AG04449 (cell line): Measurements from ENCODE around the gene ANG.
"Not testable (repeated sequence)": the region's sequence is repeated elsewhere in the genome, so short reads cannot be mapped to it uniquely, and the experiment has no call there.

ENCODE experiments used
- CTCF ChIA-PET: fragments of 350-600 bp; formaldehyde crosslinking; extraction: SDS; loops from one replicate; lab custom pipeline; 2021; ENCODE audit warnings: antibody characterized with exemption; lab: Yijun Ruan, JAX
- POLR2A ChIA-PET: fragments of 400-600, 350-600 bp; formaldehyde crosslinking; extraction: SDS; loops from one replicate; lab custom pipeline; 2020; ENCODE audit warnings: antibody characterized with exemption, inconsistent platforms; lab: Yijun Ruan, JAX
- DNase-seq: peaks from one replicate; pipeline ENCODE4 v3.0.0-alpha.2; 2010; ENCODE audit warnings: low read depth, low spot score
- H3K4me3 ChIP-seq: 2 replicates; pipeline ENCODE4 v1.5.1; 2011; ENCODE audit warnings: low read depth, mild to moderate bottlenecking, control low read depth, low read length
- TF ChIP-seq, protein P1 (sequence below): IDR thresholded peaks from one replicate; pipeline ENCODE4 v1.5.1; 2011; ENCODE audit warnings: mild to moderate bottlenecking, moderate library complexity, low read length, control low read depth, inconsistent platforms; ENCODE audit not compliant: insufficient read depth; ENCODE audit errors: missing control alignments

The ANG gene

DNA sequence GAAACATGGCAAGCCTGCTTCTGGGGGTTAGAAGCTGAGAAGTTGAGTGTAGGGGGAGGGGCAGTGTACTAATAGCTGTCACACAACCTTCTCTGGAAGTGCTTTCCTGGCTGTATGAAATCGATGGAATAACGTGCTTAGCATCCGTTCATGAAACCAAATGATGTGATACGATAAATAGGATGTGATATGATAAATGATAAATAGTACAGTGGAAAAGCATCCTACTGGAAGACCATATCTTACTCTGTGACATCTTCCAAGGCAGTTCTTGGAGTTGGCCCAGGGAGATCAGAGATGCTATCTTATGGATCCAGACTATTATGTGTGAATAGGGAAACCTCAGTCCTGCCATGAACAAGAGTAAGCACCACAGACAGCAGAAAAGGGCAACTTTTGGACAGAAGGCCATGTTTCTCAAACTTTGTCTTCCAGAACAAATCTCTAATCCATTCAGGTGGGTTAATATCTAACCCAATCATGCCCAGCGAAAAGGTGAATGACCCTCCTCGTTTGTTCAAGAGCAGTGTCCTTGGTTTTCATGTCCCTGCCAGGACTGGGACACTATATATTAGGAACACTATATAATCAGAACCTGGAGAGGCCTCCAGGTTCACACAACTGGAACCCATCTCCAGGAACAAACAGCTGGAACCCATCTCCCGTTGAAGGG, at the start of gene ANG:
Gene ANG, plus strand, starts transcription at position 598 of the 673 bp plus-strand sequence. CDS start 4,801 bp downstream, outside the sequence.
- POLR2A ChIA-PET, result no interaction called here
- DNase-seq, result no peak
- CTCF ChIA-PET, result interaction anchor here (0.8 to 7.9 kb wide), 6 partner anchors 75 to 361 kb away, joined by 3 to 62 read pairs (median 4); no protein-coding TSS in a partner anchor
- TF ChIP-seq, protein P1, sequence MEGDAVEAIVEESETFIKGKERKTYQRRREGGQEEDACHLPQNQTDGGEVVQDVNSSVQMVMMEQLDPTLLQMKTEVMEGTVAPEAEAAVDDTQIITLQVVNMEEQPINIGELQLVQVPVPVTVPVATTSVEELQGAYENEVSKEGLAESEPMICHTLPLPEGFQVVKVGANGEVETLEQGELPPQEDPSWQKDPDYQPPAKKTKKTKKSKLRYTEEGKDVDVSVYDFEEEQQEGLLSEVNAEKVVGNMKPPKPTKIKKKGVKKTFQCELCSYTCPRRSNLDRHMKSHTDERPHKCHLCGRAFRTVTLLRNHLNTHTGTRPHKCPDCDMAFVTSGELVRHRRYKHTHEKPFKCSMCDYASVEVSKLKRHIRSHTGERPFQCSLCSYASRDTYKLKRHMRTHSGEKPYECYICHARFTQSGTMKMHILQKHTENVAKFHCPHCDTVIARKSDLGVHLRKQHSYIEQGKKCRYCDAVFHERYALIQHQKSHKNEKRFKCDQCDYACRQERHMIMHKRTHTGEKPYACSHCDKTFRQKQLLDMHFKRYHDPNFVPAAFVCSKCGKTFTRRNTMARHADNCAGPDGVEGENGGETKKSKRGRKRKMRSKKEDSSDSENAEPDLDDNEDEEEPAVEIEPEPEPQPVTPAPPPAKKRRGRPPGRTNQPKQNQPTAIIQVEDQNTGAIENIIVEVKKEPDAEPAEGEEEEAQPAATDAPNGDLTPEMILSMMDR, result no peak
- H3K4me3 ChIP-seq, result no peak within 1 kb of the TSS

DNA sequence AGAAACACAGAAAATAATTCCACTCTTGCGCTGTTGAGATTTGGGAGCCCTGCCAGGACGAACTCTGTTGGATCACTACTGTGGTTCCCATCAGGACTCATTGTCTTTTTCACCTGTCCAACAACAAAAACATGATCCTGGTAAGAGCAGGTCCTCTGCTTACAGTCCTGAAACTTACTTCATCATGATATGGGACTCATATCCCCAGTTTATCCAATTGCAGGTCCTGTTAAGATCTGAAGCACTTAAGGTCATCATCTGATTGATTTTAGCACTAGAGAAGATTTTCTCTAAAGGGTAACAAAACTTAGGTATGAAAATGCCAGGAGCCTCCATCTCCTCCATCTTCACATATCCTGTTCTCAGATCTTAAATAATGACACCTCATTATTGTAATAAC, 47.0 kb upstream of the ANG start, which contains the start of gene OR6S1:
Gene OR6S1, minus strand, starts transcription at position 101 of the 400 bp plus-strand sequence. Its CDS starts 0 bp downstream, at position 101.
- H3K4me3 ChIP-seq, result no peak within 1 kb of the TSS
- CTCF ChIA-PET, result no interaction called here
- no peak for DNase-seq
- POLR2A ChIA-PET, result no interaction called here
- TF ChIP-seq, protein P1, result no peak

DNA sequence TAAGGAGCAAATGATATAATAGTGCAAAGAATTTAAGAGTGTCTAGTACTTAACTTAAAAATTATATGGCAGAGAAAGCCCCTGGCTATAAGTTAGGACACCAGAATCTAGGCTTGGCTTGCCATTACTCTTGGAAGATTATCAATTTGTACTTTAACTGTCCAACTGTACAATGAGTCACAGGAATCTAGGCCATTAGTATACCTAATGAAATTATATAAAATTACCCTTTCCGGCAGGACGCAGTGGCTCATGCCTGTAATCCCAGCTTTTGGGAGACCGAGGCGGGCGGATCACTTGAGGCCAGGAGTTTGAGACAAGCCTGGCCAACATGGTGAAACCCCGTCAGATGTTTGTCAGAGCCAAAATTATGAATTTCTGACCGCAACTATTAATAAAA, 46.4 kb upstream of the ANG start:
- no peak for DNase-seq
- POLR2A ChIA-PET, result no interaction called here

DNA sequence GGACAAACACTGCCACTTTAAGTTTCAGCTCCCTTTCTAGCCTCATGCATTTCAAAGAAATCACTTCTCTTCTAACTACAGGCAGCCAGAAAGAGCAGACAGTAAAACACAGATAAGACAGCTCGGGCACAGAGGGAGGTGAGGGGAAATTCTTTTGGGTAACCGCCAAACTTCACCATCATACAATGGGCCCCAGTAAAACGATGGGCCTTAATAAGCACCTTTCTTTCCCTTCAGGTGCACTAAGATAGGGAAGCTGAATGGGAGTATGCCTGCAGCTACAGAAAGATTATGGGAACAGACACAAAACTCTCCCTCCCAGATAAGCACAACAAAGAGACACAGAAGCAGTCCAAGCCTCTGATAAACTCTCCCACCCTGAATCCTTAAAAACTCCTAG, 45.8 kb upstream of the ANG start:
- CTCF ChIA-PET, POLR2A ChIA-PET, H3K4me3 ChIP-seq, DNase-seq: not testable (repeated sequence)

More for the DNA sequence above, 46.4 kb upstream of the ANG start:
- no peak overlapping the region for H3K4me3 ChIP-seq
- TF ChIP-seq, protein P1, result no peak
- CTCF ChIA-PET, result no interaction called here

DNA sequence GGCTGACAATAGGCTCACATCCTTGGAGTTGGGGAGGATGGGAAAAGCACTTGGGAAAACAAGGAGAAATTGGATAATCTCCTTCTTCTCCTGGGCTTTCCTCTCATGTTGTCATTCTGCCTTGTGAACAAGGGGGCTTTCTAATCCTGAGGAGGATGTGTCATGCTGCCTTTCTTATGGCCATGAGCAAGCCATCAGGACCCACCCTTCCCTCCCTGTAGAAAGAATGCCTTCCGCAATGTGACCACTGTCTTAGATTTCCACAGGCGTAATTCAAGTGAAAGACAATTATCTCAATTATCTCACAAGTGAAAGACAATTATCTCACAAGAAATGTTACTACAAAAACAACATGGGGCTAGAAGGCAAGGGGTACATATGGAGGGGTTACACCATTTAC, 44.0 kb upstream of the ANG start:
- H3K4me3 ChIP-seq, result no peak overlapping the region
- DNase-seq, result no peak
- TF ChIP-seq, protein P1, result no peak
- POLR2A ChIA-PET, result no interaction called here
- CTCF ChIA-PET, result no interaction called here

DNA sequence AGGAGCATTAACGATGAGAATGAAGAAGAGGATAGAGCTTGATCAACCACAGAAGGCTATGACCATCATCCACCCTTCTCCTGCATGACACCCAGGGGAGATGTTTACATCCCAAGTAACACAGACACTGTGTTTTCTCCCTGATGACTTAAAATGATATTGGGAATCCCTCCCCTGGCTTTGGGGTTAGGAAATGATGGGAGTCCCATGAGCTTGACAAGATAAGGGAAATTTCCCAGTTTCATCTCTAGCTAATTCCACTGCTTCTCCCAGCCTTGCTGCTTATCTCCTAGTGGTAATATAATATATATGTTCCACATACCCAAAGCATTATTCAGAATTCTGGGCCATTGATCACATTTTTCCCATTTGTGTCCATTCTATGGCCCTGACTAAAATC, 43.1 kb upstream of the ANG start:
- ChIA-PET POLR2A (no interaction called here), CTCF (no interaction called here)
- no peak for DNase-seq
- TF ChIP-seq, protein P1, result no peak
- no peak overlapping the region for H3K4me3 ChIP-seq
